HG03469 (cell line): Measurements from ENCODE around the gene FLAD1.

Source experiments
- ATAC-seq: cut with Tn5 transposase; IDR thresholded peaks from one replicate; pipeline ENCODE4 v1.9.1; 2021; ENCODE audit warnings: mild to moderate bottlenecking, moderate library complexity, moderate number of reproducible peaks; ENCODE audit not compliant: unreplicated experiment

Gene FLAD1

DNA sequence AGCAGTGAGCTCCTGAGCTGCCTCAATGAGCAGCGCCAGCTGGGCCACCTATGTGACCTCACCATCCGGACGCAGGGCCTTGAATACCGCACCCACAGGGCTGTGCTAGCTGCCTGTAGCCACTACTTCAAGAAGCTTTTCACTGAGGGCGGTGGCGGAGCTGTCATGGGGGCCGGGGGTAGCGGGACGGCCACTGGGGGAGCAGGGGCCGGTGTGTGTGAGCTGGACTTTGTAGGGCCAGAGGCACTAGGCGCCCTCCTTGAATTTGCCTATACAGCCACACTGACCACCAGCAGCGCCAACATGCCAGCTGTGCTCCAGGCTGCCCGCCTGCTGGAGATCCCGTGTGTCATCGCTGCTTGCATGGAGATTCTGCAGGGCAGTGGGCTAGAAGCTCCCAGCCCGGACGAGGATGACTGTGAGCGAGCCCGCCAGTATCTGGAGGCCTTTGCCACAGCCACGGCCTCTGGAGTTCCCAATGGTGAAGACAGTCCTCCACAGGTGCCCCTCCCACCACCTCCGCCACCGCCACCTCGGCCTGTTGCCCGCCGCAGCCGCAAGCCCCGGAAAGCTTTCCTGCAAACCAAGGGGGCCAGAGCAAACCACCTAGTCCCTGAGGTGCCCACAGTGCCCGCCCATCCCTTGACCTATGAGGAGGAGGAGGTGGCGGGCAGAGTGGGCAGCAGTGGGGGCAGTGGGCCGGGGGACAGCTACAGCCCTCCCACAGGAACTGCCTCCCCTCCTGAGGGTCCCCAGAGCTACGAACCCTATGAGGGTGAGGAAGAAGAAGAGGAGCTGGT is 31.8 kb downstream of the FLAD1 start:
- no peak for ATAC-seq

DNA sequence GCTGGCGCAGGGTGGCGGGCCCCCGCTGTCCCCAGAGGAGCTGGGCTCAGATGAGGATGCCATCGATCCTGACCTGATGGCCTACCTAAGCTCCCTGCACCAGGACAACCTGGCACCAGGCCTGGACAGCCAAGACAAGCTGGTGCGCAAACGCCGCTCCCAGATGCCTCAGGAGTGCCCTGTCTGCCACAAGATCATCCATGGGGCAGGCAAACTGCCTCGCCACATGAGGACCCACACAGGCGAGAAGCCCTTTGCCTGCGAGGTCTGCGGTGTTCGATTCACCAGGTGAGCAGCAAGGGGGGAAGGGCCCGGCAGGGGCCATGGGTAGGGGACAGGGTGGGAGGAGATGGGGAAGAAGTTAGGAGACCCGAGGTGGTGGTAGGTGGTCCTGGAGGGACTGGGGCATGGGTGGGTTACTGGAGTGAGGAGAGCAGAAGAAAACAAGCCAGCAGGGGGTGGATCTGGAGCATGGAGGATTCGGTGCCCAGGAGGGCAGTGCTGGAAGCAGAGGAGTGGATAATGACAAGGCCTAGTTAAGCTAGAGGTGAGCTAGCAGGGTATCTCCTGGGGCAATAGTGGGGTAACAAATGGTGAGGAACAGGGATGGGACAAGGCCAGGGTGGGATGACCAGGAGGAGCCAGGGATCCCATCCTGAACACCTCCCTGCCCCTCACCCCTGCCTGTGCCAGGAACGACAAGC is 32.5 kb downstream of the FLAD1 start:
- no peak for ATAC-seq

DNA sequence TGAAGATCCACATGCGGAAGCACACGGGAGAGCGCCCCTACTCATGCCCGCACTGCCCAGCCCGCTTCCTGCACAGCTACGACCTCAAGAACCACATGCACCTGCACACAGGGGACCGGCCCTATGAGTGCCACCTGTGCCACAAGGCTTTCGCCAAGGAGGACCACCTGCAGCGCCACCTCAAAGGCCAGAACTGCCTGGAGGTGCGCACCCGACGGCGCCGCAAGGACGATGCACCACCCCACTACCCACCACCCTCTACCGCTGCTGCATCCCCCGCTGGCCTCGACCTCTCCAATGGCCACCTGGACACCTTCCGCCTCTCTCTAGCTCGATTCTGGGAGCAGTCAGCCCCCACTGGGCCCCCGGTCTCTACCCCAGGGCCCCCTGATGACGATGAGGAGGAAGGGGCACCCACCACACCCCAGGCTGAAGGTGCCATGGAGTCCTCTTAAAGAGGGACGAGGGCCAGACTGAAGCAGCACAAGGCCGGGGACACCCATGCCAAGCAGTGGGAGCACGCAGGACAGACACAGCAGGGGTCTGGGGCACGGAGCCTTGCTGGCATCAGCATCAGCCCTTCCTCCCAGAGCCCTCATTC is 33.2 kb downstream of the FLAD1 start:
- no peak for ATAC-seq

DNA sequence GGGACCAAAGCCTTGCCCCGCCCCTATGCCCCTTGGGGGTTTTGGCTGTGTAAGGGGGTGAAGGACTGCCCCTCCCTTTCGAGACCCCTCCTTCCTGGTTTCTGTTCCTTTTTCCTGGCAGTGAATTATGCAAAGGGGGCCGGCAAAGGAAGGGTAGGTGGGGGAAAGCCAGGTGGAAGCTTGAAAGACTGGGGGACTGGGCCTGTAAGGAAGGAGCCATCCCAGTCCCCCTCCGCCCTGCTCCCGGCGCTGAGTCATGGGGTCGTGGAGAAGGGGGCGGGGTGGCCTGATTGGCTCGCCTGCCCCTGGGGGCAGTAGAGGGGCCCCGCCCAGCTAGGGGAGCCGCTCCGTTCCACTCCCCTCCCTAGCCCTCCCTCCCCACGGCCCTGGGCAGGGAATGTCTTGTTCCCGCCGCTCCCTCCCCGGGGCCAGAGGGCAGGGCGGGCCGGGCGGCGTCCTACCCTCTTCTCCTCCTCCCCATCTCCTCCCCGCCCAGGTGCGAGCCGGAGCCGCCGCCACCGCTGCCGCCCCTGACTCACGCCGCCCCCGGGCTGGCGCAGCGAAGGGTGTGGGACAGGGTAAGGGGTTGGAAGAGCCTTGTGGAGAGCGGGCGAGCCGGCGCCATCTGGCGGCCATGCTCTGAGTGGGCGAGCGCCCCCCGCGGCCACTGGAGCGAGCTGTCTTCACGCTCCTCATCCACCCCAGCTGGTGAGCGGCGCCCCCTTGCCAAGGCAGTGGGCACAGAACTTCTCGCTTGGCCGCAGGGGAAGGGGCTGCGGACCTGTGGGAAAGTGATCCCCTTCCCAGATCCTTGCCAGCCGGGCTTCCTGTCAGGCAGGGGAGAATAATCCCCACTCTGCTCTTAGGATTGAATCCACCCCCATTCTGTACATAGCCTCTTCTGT is 34.1 kb downstream of the FLAD1 start:
- peak; percentile 41 for ATAC-seq

DNA sequence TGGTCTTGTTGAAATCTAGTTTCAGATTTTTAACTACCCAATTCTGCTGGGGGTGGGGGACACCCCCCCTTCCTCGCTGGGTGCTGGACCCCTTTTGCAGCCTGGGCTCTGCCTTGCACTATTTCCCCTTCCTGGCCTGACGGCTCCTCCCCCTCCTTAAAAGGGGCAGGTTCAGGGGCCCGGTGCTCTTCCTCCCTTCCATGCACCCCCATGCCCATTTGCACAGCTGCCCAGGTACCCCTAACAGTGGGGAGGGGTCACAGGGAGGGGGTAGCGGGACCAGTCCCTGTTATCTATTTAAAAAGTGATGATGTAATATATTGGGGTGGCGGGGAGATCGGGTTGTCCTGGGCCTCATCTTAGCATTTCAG is 34.8 kb downstream of the FLAD1 start:
- ATAC-seq, result no peak

DNA sequence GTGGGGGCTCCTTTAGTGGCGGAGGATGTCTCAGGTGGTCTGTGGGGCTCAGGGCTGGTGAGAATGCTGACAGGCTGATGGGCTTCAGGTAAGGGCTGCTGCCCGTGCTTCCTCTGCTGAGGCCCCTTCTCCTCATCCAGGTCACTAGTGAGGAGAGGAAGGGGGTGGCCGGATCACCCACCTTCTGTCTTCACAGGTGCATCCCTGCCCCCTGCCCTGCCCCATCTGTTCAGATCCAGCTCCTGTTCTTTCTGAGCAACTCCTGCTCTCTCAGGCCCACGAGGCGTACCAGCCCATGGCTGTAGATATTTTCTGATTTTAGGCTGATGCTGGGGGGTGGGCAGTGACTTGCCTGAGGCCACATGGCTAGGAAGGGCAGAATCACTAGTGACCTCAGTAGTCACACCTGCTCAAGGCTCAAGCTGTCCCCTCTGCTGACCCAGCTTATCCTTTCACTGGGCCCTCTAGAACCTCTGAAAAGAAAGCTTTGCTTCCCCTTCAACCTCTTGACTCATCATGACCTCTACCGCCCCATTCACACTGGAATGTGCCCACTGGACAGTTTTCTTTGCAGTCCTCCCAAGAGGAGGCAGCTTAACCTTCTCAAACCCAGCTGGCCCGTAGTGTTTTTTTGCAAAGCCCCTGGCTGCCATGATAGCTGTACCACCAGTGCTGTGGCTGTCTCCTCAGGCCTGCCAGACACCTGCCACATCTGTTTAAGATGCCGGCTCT is 35.6 kb downstream of the FLAD1 start:
- ATAC-seq, result no peak

DNA sequence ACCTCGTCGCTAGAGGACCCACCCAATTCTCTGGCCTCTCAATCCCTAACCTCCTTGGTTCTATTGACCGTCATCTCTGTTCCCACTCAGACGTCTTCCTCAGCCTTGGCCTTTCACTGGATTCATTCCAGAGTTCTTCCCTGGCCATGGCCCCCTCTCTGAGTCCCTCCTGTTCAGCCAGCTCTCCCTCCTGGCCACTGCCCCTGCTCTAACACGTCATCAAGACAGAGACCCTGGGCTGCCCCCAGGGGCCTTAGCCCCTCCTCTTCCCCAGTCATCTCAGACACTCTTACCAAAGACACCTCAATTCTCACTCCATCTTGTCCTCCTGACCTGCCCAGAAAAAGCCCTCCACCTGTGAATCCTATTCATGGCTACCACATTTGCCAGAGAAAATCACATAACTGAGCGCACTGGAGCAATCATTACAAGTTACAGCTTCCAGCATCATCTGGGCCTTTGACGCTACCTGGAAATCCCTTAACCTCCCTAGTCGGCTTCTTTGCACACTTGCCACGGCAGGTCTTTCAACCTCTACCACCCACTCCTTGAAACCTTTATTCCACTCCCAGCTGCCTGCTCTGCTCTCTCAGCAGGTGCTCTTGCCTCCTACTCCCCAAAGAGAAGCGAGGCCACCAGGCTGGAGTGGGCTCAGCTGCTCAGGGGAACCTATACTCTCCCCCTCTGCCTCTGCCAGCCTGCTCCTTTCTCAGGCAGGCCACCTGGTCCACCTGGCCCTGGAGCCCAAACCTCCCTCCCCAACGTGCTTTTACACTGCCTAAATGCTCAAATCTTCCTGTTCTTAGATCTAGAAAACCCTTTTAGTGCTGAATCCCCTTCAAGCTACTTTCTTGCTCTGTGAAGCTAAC is 36.5 kb downstream of the FLAD1 start:
- ATAC-seq, result no peak

DNA sequence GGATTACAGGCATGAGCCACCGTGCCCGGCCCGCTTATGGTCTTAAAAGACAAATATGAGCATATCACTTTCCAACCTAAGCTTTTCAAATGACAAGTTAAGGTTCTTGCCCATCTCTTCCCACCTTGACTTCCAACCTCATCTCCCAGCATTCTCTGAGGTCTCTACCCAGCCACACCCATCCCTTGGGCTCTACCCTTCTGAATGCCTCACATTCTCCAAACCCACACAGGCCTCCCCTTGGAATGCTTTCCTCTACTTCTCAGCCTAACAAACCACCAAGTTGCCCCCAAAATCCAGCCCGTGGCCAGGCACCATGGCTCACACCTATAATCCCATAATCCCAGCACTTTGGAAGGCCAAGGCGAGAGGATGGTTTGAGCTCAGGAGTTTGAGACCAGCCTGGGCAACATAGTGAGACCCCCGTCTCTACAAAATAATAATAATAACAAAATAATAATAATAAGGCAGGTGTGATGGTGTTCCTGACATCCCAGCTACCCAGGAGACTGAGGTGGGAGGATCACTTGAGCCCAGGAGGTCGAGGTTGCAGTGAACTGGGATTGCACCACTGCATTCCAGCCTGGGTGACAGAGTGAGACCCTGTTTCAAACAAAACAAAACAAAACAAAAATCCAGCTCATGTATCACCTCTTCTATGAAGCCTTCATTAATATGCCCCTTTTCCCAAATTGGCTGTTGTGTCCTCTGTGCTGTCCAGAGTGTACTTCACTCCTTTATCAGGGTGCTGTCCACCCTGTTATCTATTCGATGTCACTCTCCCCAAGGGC is 39.2 kb downstream of the FLAD1 start:
- no peak for ATAC-seq

DNA sequence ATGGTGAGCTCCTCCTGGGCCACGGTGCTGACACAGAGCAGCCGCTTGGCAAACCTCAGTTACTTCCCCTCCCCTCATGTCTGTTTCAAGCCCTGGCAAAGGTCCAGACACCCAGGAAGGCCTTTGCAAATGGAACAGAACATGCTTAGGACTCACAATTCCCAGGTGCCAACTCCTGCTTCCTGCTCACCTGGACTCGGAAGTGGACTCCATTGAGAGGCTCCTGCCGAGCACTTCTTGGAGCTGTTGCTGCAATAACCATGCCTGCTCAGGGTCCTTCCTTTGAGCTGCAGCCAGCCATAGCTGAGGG is 39.7 kb downstream of the FLAD1 start:
- no peak for ATAC-seq

DNA sequence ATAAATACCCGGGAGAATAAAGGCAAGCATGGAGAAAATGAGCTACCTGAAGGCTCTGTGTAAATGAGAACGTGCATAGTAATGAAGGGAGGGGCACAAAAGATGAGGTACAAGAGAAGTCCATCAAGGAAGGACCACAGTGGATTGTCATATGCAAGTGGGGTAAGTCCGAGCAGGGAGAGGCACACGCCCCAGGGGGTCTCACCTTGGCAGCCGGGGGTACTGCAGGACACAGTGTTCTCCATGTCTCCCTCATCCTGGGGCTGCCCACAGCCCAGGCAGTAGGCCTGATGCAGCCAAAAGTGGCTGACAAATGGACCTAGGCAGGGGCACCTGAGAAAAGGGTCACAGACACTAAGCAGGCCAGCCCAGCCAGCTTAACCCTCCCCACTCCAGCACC is 40.5 kb downstream of the FLAD1 start:
- ATAC-seq, result no peak

DNA sequence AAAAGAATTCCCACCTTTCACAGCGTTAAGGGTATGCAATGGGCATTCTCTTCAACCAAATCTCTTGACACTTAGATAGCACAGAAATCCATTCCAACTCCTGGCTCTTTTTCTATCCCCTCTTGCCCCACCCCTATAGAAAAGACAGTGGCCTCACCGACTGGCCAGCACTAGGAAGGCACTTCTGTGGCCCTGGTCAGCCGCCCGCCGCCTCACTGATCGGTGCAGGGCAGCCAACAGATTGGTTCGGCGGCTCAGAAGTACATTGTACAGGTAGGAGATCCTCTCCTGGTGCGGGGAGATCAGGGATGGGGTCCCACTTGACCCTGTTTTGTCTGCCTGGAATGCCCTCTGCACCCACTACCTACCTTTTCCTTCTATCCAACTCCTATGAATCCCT is 41.2 kb downstream of the FLAD1 start:
- ATAC-seq, result no peak

DNA sequence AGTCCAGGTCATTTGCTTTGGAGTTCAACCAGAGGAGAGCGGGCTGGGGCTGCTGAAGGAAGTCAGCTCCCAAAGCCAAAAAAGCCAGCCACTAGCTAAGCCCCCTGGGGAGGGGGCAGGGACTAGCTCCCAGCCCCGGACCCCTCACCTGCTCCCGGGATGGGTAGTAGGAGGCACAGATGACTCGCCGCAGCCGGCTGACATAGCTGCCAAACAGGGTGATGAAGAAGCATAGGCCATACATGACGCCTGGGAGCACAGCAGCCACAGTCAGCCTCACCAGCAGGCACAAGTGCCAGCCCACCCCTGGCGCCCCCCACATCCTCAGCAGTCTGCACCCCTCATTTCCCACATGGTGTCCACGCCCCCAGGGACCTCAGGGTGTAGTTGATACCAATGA is 43.0 kb downstream of the FLAD1 start:
- ATAC-seq, result no peak

DNA sequence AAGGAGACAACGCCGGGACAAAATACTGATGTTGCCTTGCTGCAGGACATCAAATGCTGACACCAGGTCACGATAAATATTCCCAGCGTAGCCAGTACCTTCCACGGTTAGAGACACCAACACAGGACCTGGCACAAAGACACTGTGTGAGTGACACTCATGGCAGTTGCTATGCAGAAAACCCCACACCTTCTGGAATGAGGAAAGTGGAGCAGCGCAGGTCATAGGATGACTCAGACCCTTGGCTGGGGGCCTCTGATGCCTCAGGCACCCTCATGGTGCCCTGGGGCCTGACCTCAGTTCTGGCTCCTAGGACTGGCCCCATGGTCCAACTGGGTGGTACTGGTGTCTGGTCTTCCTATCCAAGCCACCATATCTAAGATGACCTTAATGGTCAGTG is 43.4 kb downstream of the FLAD1 start:
- no peak for ATAC-seq

DNA sequence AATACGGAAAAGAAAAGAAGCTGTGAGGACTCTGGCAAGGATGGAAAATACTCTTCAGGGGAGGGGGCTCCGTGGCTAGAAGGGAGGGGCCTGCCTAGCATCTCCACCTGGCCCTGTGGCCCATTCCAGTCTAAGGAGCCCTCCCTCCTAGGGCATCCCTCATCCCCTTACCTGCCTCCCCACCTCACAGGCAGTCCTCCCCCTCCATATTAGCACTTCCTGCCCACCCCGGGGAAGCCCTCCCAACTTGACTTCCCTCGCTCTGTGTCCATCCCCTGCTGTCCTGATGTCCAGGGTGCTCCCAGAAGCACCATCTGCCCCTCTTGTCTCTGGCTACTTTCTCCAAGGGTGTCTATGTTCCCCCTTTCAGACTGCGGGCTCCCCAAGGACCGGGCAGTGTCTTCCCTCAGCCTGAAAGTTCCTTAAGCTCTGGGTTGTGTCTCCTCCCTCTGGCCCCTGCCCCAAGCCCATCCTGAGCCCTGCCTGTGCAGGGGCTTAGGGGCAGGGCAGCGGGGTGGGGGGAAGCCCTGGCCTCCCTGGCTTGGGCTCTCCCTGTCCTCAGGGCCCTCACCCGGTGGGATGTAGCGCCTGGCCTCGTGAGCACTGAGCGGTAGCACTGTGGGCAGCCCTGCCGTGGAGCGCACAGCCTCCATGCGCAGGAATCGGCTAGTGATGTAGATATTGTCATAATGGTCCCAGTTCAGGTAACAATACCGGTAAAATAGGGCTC is 46.5 kb downstream of the FLAD1 start:
- ATAC-seq, result no peak

DNA sequence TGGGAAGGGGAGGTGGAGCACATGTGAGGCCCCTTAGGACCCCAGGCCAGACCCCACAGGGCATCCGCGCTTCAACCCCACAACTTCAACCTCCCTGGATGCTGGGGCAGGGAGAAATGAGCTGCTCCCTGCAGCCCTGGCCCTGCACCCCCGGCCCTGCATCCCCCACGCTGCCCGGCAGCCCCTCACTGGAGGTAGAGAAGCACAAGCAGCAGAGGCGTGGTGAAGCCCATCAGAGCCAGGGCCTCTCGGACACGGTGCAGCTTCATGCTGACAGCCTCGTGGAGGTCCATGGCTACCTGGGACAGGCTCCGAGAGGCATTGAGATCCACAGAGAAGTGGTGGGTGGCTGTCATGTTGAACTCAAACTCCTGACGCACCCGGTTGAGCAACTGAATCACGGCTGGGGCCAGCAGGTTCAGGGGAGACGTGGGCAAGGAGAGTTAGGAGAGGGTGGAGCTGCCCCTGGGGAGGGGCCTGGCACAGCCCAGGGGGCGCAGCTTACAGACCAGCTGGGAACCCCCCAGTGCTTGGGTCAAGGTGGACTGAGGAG is 47.2 kb downstream of the FLAD1 start:
- no peak for ATAC-seq

DNA sequence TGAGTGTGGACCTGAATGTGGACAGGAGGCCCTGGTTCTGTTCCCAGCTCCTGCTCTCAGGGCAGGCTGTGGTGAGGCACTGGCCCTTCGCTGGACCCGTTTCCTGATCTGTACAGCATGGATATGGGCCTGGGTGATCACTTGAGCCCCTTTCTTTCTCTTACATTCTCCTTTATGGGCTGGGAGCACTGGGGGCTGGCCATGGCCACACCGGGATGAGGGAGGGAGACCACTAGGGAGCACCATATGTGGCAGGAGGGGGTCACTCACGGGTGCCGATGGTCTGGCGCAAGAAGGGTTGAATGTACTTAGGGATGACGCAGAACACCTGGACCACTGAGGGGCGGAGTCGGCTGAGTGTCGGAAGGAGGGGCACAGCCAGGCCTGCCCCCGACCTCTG is 47.8 kb downstream of the FLAD1 start:
- no peak for ATAC-seq

DNA sequence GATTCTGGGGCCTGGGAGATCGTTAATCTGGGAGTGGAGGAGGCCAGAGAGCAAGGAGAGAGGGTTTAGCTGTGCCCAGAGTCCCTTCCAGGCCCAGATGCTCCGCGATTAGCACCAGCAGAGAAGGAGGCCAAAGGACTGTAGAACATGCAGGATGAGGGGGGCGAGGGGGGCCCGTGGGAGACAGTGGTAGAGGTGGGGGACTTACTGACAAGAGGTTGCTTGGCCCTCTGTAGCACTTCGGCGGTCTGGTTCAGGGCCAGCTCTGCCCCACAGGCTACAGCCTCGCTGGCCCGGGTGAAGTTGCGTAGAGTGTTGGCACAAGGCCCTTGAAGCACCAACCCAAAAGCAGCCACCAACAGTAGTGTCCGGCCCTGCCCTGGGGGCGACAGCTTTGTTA is 49.7 kb downstream of the FLAD1 start:
- ATAC-seq, result no peak

DNA sequence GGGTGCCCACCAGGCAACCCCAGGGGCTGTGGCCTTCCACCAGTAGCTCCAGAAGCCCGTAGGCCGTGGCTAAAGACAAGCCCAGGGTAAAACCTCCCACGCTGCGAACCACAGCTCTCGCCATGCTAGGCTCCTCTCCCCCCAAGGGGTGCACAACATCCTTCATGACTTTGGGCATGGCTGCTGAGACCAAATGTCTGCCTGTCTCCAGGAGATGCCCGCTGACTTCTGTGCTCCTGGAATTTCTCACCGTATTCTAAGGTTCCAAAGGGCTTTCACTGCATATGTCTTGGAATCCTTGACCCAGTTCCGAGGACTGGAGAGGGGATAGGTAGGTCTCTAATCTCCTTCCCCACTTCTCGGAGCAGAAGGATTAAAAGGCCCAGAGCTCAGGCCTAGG is 50.4 kb downstream of the FLAD1 start, which contains the start of the genes DCST1 and DCST2:
DCST1 (plus strand) TSS at position 301 of the 400 bp plus-strand sequence. CDS start 213 bp downstream, outside the sequence.
DCST2 (minus strand) TSS at position 258 of the 400 bp plus-strand sequence; CDS start at position 178, 80 bp downstream.
- ATAC-seq, result no peak
